Hematopoietic multipotent progenitor cell treated with erythropoietin and hydrocortisone succinate and interleukin-3 and kit ligand, for 4 days (in vitro differentiated cells): ENCODE data around the gene LIMCH1.

Experiments used
- DNase-seq: peaks from one replicate; pipeline ENCODE4 v3.0.0-alpha.2; 2015

LIMCH1 gene

GRCh38 chr4:41645728-41646390 lies 107.9 kb downstream of the LIMCH1 start:
- no peak for DNase-seq

GRCh38 chr4:41646862-41647261 lies 108.9 kb downstream of the LIMCH1 start:
- no peak for DNase-seq

GRCh38 chr4:41647383-41647782 lies 109.4 kb downstream of the LIMCH1 start:
- DNase-seq: peak; percentile 18

- peak; percentile 10 for DNase-seq
These were observed 113.2 kb downstream of the LIMCH1 start for GRCh38 chr4:41651150-41651549.

- DNase-seq: no peak
These were observed 115.0 kb downstream of the LIMCH1 start for GRCh38 chr4:41652971-41653370.

- DNase-seq: no peak
These were observed 115.6 kb downstream of the LIMCH1 start for GRCh38 chr4:41653523-41653922.

- DNase-seq: no peak
These were observed 117.2 kb downstream of the LIMCH1 start for GRCh38 chr4:41655177-41655576.

GRCh38 chr4:41656106-41656505 lies 118.1 kb downstream of the LIMCH1 start:
- no peak for DNase-seq

- no peak for DNase-seq
These were observed 118.9 kb downstream of the LIMCH1 start for GRCh38 chr4:41656572-41657520.

- DNase-seq: no peak
These were observed 119.6 kb downstream of the LIMCH1 start for GRCh38 chr4:41657561-41657960.

- DNase-seq: no peak
These were observed 120.2 kb downstream of the LIMCH1 start for GRCh38 chr4:41658163-41658562.

- DNase-seq: no peak
These were observed 122.4 kb downstream of the LIMCH1 start for GRCh38 chr4:41660352-41660751.

- DNase-seq: peak; percentile 68
These were observed 123.6 kb downstream of the LIMCH1 start for GRCh38 chr4:41661442-41662076.

GRCh38 chr4:41665636-41666207 lies 127.8 kb downstream of the LIMCH1 start:
- no peak for DNase-seq

- DNase-seq: no peak
These were observed 130.1 kb downstream of the LIMCH1 start for GRCh38 chr4:41668024-41668423.

GRCh38 chr4:41670530-41670929 lies 132.6 kb downstream of the LIMCH1 start:
- no peak for DNase-seq

- no peak for DNase-seq
These were observed 133.0 kb downstream of the LIMCH1 start for GRCh38 chr4:41670982-41671381.

- DNase-seq: no peak
These were observed 140.3 kb downstream of the LIMCH1 start for GRCh38 chr4:41678086-41678816.

GRCh38 chr4:41678951-41679350 lies 141.0 kb downstream of the LIMCH1 start:
- DNase-seq: no peak

- DNase-seq: no peak
These were observed 142.0 kb downstream of the LIMCH1 start for GRCh38 chr4:41679991-41680390.

GRCh38 chr4:41681054-41681453 lies 143.1 kb downstream of the LIMCH1 start:
- DNase-seq: no peak

- no peak for DNase-seq
These were observed 145.4 kb downstream of the LIMCH1 start for GRCh38 chr4:41683326-41683725.

- no peak for DNase-seq
These were observed 148.9 kb downstream of the LIMCH1 start for GRCh38 chr4:41686893-41687292.
